HepG2 (cell line): ENCODE measurements around the gene MVP. TPM values are rescaled to one million over a fixed set of nuclear protein-coding genes. Genes with fewer than 3 reads are reported as not detected.

Source experiments
- ATAC-seq: fragments of 200-7000 bp; cut with Tn5 transposase; 3 replicates; pipeline ENCODE4 v1.9.1; 2020; ENCODE audit warnings: mild to moderate bottlenecking, moderate library complexity
- BruUV-seq: library from RNA; stranded (reverse); fragments of 400-500 nt; replicated peaks from 2 replicates; lab custom pipeline; 2021; lab: Mats Ljungman, UMichigan
- CTCF ChIA-PET: fragments of 300-600 bp; formaldehyde crosslinking; extraction: SDS; loops from one replicate; lab custom pipeline; 2021; ENCODE audit warnings: low total read pairs, inconsistent platforms, low intra/inter-chr PET ratio; lab: Yijun Ruan, JAX
- POLR2A ChIA-PET: fragments of 350-600 bp; sonication (Branson Sonifier 250); formaldehyde crosslinking; loops from one replicate; lab custom pipeline; 2020; ENCODE audit warnings: antibody characterized with exemption, inconsistent platforms; lab: Yijun Ruan, JAX
- DNase-seq: peaks from one replicate; pipeline ENCODE4 v3.0.0-alpha.2; 2015; ENCODE audit warnings: low spot score
- FAIRE-seq: peaks from 3 replicates; lab custom pipeline; 2011; peaks lifted over from hg19 to GRCh38; lab: Jason Lieb, UNC
- H2AFZ ChIP-seq: one replicate; pipeline ENCODE4 v1.6.1; 2011; ENCODE audit warnings: low read length, inconsistent platforms
- H3K27ac ChIP-seq: fragments of 300-600 bp; 3 replicates; pipeline ENCODE4 v1.8.0; 2011; ENCODE audit warnings: mixed run types, mild to moderate bottlenecking, mixed read lengths, low read length, inconsistent platforms; ENCODE audit not compliant: insufficient read depth; ENCODE audit errors: extremely low read length
- H3K27me3 ChIP-seq, 2 experiments: fragments of 200-600 bp in 1 of 2; 2 replicates in 1 of 2; 3 replicates in 1 of 2; pipeline versions ENCODE4 v1.6.0 to v1.8.0; 2011; ENCODE audit warnings: low read length in 2 of 2, mild to moderate bottlenecking in 2 of 2, moderate library complexity in 2 of 2, inconsistent platforms in 1 of 2; ENCODE audit not compliant: insufficient read depth in 2 of 2, control insufficient read depth in 1 of 2
- H3K36me3 ChIP-seq, 2 experiments: fragments of 200-600 bp in 1 of 2; replicated peaks in 1 of 2; 2 replicates in 1 of 2; 3 replicates in 1 of 2; pipeline versions ENCODE4 v1.5.1 to v1.8.0; 2011; ENCODE audit warnings: low read length in 2 of 2, inconsistent platforms in 1 of 2; ENCODE audit not compliant: insufficient read depth in 2 of 2, control insufficient read depth in 1 of 2
- H3K4me1 ChIP-seq: 2 replicates; pipeline ENCODE4 v1.5.1; 2012; ENCODE audit warnings: low read length, inconsistent platforms; ENCODE audit not compliant: insufficient read depth
- H3K4me2 ChIP-seq: 2 replicates; pipeline ENCODE4 v1.6.0; 2011; ENCODE audit warnings: low read depth, low read length, inconsistent platforms
- H3K4me3 ChIP-seq, 3 experiments: fragments of 200-600 bp in 1 of 3; sonication (generic), shearing (Covaris generic) in 1 of 3; replicated peaks in 1 of 3; 2 replicates each; pipeline ENCODE4 v1.5.1; 2011 to 2016; ENCODE audit warnings: low read length in 3 of 3, inconsistent platforms in 2 of 3, low read depth in 2 of 3, mild to moderate bottlenecking in 2 of 3, control low read depth in 1 of 3, mixed read lengths in 1 of 3; ENCODE audit not compliant: insufficient read depth in 1 of 3
- H3K79me2 ChIP-seq: one replicate; pipeline ENCODE4 v1.6.1; 2011; ENCODE audit warnings: low read length, inconsistent platforms; ENCODE audit not compliant: insufficient read depth
- H3K9ac ChIP-seq: 2 replicates; pipeline ENCODE4 v1.6.0; 2011; ENCODE audit warnings: mild to moderate bottlenecking, low read depth, low read length, inconsistent platforms; ENCODE audit not compliant: insufficient read depth
- H3K9me3 ChIP-seq: 2 replicates; pipeline ENCODE4 v1.5.1; 2012; ENCODE audit warnings: mild to moderate bottlenecking, low read length
- H4K20me1 ChIP-seq: 2 replicates; pipeline ENCODE4 v1.6.0; 2011; ENCODE audit warnings: inconsistent platforms, mild to moderate bottlenecking, low read length, moderate library complexity; ENCODE audit not compliant: insufficient read depth
- AGO2 ChIP-seq: fragments of 200-400 bp; formaldehyde crosslinking; optimal IDR thresholded peaks from 2 replicates; pipeline ENCODE3; 2017; ENCODE audit warnings: mild to moderate bottlenecking, low read depth, low read length, moderate library complexity
- CBFB ChIP-seq: sonication (generic); formaldehyde crosslinking; IDR thresholded peaks from 2 replicates; pipeline ENCODE4 v1.4.0; 2020; ENCODE audit warnings: missing genetic modification reagents
- KDM5B ChIP-seq: sonication (generic); formaldehyde crosslinking; IDR thresholded peaks from 2 replicates; pipeline ENCODE4 v1.4.0; 2020; ENCODE audit warnings: missing genetic modification reagents, mild to moderate bottlenecking, borderline replicate concordance
- PAWR ChIP-seq: sonication (generic); formaldehyde crosslinking; IDR thresholded peaks from 2 replicates; pipeline ENCODE4 v1.4.0; 2020; ENCODE audit warnings: missing genetic modification reagents, mild to moderate bottlenecking, borderline replicate concordance
- POGK ChIP-seq: sonication (generic); formaldehyde crosslinking; conservative IDR thresholded peaks from 2 replicates; pipeline ENCODE4 v1.8.0; 2022; ENCODE audit warnings: mild to moderate bottlenecking, moderate library complexity, missing genetic modification reagents
- ZBTB43 ChIP-seq: sonication (generic); formaldehyde crosslinking; conservative IDR thresholded peaks from 2 replicates; pipeline ENCODE4 v1.4.0; 2020; ENCODE audit warnings: missing genetic modification reagents
- ZFP91 ChIP-seq: sonication (generic); formaldehyde crosslinking; IDR thresholded peaks from 2 replicates; pipeline ENCODE4 v1.9.0; 2022; ENCODE audit warnings: missing genetic modification reagents, mild to moderate bottlenecking, borderline replicate concordance
- ZSCAN29 ChIP-seq: sonication (generic); formaldehyde crosslinking; conservative IDR thresholded peaks from 2 replicates; pipeline ENCODE4 v1.4.0; 2020; ENCODE audit warnings: mild to moderate bottlenecking, missing genetic modification reagents
- WGBS: methylation state at CpG from one replicate; pipeline ENCODE4 v1.1.6; 2017; ENCODE audit warnings: low lambda C conversion rate; 5-methylcytosine and 5-hydroxymethylcytosine counted together
- in situ Hi-C: cut with HindIII; loops from 2 replicates; pipeline ENCODE4 v1.10.0; 2017; ENCODE audit warnings: low pct_unique_long_range_greater_than_20kb; ENCODE audit not compliant: extremely low pct_ligation_motif_present
- intact Hi-C: fragments of 100-400 bp; cut with micrococcal nuclease; formaldehyde crosslinking; loops from one replicate; pipeline ENCODE4 v1.10.0; 2022; ENCODE audit not compliant: unreplicated experiment
- polyA plus RNA-seq, 8 experiments: library from polyadenylated mRNA; depleted of rRNA in 3 of 8; stranded (reverse) in 7 of 8; unstranded in 1 of 8; fragments of >200 nt; fragmentation: Illumina TruSeq in 4 of 8; extraction: Trizol in 4 of 8; gene quantifications; 2 replicates each; pipeline versions ENCODE4 v1.2.1 to v1.2.3, GENCODE V29; 2011 to 2016; ENCODE audit warnings: low read depth in 4 of 8, missing spikeins in 1 of 8, mixed read lengths in 1 of 8; ENCODE audit not compliant: insufficient read depth in 1 of 8
- total RNA-seq, 5 experiments: library from RNA; depleted of rRNA; stranded (reverse); fragments of >200 nt; fragmentation: Illumina TruSeq; extraction: Trizol; gene quantifications; 2 replicates each; pipeline ENCODE4 v1.2.3, GENCODE V29; 2016; ENCODE audit warnings: low read depth in 1 of 5

Gene MVP
- total and polyA plus RNA-seq, 2 of the 13 experiments (the other 11 are each of a cell fraction or from before 2014, with no cell fraction given): 22.9 to 43.5 TPM

- no peaks in the 10 kb centered on the region for H4K20me1 ChIP-seq
- no peak for FAIRE-seq
- no peak for DNase-seq
Measured at GRCh38 chr16:29877266-29877961, 57.2 kb downstream of the MVP start.

GRCh38 chr16:29878172-29878571 lies 57.9 kb downstream of the MVP start:
- POLR2A ChIA-PET: interaction anchor here (0.6 to 0.7 kb wide), 2 partner anchors 30 to 49 kb away, joined by 3 read pairs; no protein-coding TSS in a partner anchor
- FAIRE-seq (no peak), DNase-seq (no peak), ATAC-seq (no peak)
- TF ChIP-seq ZBTB43 (CRISPR knock-in tag) (no peak), ZSCAN29 (CRISPR knock-in tag) (no peak), PAWR (CRISPR knock-in tag) (no peak), POGK (CRISPR knock-in tag) (no peak), ZFP91 (CRISPR knock-in tag) (no peak), CBFB (CRISPR knock-in tag) (no peak)
- in situ Hi-C loops: no loop called here
- Histone ChIP-seq H3K9ac (no peak overlapping the region), H3K4me1 (peaks cover 12% of the 10 kb centered on the region), H3K9me3 (no peaks in the 10 kb centered on the region), H3K36me3 (peaks cover 0 to 7% of the 10 kb centered on the region in 2 experiments; a peak in 3 of 5 replicates), H4K20me1 (no peaks in the 10 kb centered on the region), H2AFZ (no peak overlapping the region), H3K27me3 (no peaks in the 10 kb centered on the region), H3K4me3 (no peak overlapping the region), H3K79me2 (no peaks in the 10 kb centered on the region), H3K4me2 (no peak overlapping the region), H3K27ac (no peak overlapping the region)
- CTCF ChIA-PET: no interaction called here
- intact Hi-C loops: no loop called here
- WGBS: 97% methylated on average over 14 of the region's 14 CpGs
- no TSS peak for BruUV-seq

More at GRCh38 chr16:29877266-29877961, 57.2 kb downstream of the MVP start:
- TF ChIP-seq AGO2 (peak; percentile 45), KDM5B (no peak)
- no peaks in the 10 kb centered on the region for H3K79me2 ChIP-seq
- no peak overlapping the region for H3K4me3 ChIP-seq
- intact Hi-C loops: no loop called here
- H3K4me1 ChIP-seq: peaks cover 12% of the 10 kb centered on the region
- no peak overlapping the region for H3K9ac ChIP-seq
- H2AFZ ChIP-seq: no peak overlapping the region
- peaks cover 0 to 7% of the 10 kb centered on the region in 2 experiments; a peak in 3 of 5 replicates for H3K36me3 ChIP-seq
- H3K27me3 ChIP-seq: no peaks in the 10 kb centered on the region
- H3K9me3 ChIP-seq: no peaks in the 10 kb centered on the region
- POLR2A ChIA-PET: interaction anchor here (0.6 to 0.7 kb wide), 2 partner anchors 31 to 50 kb away, joined by 3 read pairs; no protein-coding TSS in a partner anchor
- H3K4me2 ChIP-seq: no peak overlapping the region
- BruUV-seq: no TSS peak
- H3K27ac ChIP-seq: no peak overlapping the region
- CTCF ChIA-PET: no interaction called here
- in situ Hi-C loops: no loop called here
- peak; percentile 18; the same call in 2 of the 3 replicates for ATAC-seq
- 96% methylated on average over 28 of the region's 28 CpGs for WGBS
